Activated CD4-positive, alpha-beta T cell treated with anti-CD3 and anti-CD28 coated beads, Interleukin-2, amount 50 U/mL, for 4 hours (primary cell): ENCODE data around the gene GRAMD2A.

Experiments used
- DNase-seq, 2 experiments: peaks; one replicate each; pipeline ENCODE4 v3.0.0-alpha.2; 2020

GRAMD2A gene

GRCh38 chr15:72197460-72198355, at the start of gene GRAMD2A:
Gene GRAMD2A (minus strand): TSS chr15:72197787.
- DNase-seq, result no peak

- DNase-seq, result no peak
These were observed 45.3 kb upstream of the GRAMD2A start for GRCh38 chr15:72242775-72243370.

GRCh38 chr15:72239652-72240051, 42.1 kb upstream of the GRAMD2A start:
- no peak for DNase-seq

- DNase-seq, result no peak
These were observed 41.0 kb upstream of the GRAMD2A start for GRCh38 chr15:72238586-72238985.

- no peak for DNase-seq
These were observed 40.3 kb upstream of the GRAMD2A start for GRCh38 chr15:72237853-72238224.

- DNase-seq, result peak; percentile 59 to 63
These were observed 39.7 kb upstream of the GRAMD2A start for GRCh38 chr15:72237029-72237852.

GRCh38 chr15:72236381-72237003, 38.9 kb upstream of the GRAMD2A start:
- DNase-seq, result no peak

GRCh38 chr15:72235298-72235697, 37.7 kb upstream of the GRAMD2A start:
- no peak for DNase-seq

GRCh38 chr15:72233769-72234168, 36.2 kb upstream of the GRAMD2A start:
- DNase-seq, result no peak

GRCh38 chr15:72231833-72232478, 34.4 kb upstream of the GRAMD2A start:
- peak; percentile 50 to 54 for DNase-seq

- peak; percentile 93 to 94 for DNase-seq
These were observed 33.7 kb upstream of the GRAMD2A start, which contains the start of gene PKM for GRCh38 chr15:72231066-72231832. Gene PKM (minus strand): TSS chr15:72231190. CDS start chr15:72219097, 12,093 bp downstream.

GRCh38 chr15:72230197-72231065, 32.8 kb upstream of the GRAMD2A start:
- DNase-seq, result peak; percentile 69 to 81

- DNase-seq, result no peak
These were observed 32.3 kb upstream of the GRAMD2A start for GRCh38 chr15:72229947-72230196.

GRCh38 chr15:72229076-72229946, 31.7 kb upstream of the GRAMD2A start:
- peak; percentile 33 to 48 for DNase-seq

GRCh38 chr15:72227720-72228119, 30.1 kb upstream of the GRAMD2A start:
- peak; percentile 10 to 17 for DNase-seq

GRCh38 chr15:72227192-72227586, 29.6 kb upstream of the GRAMD2A start:
- peak; percentile 15 to 36 for DNase-seq

GRCh38 chr15:72223278-72223677, 25.7 kb upstream of the GRAMD2A start:
- DNase-seq, result no peak

GRCh38 chr15:72222393-72222792, 24.8 kb upstream of the GRAMD2A start:
- no peak for DNase-seq

- no peak for DNase-seq
These were observed 23.1 kb upstream of the GRAMD2A start for GRCh38 chr15:72220687-72221086.

- DNase-seq, result no peak
These were observed 19.6 kb upstream of the GRAMD2A start for GRCh38 chr15:72217216-72217615.
